KBM-7 (cell line): ENCODE results near the gene AHRR.
"Not testable (repeated sequence)": the region's sequence is repeated elsewhere in the genome, so short reads cannot be mapped to it uniquely, and the experiment has no call there.

Experiments used
- DNase-seq: peaks from one replicate; pipeline ENCODE4 v3.0.0-alpha.2; 2015
- in situ Hi-C: fragments of 300-500 bp; cut with MboI; formaldehyde crosslinking; loops from 2 replicates; pipeline ENCODE4 v1.14.3; 2020; ENCODE audit warnings: low sequenced_read_pairs, low pct_unique_long_range_greater_than_20kb, mixed read lengths

AHRR gene

DNA sequence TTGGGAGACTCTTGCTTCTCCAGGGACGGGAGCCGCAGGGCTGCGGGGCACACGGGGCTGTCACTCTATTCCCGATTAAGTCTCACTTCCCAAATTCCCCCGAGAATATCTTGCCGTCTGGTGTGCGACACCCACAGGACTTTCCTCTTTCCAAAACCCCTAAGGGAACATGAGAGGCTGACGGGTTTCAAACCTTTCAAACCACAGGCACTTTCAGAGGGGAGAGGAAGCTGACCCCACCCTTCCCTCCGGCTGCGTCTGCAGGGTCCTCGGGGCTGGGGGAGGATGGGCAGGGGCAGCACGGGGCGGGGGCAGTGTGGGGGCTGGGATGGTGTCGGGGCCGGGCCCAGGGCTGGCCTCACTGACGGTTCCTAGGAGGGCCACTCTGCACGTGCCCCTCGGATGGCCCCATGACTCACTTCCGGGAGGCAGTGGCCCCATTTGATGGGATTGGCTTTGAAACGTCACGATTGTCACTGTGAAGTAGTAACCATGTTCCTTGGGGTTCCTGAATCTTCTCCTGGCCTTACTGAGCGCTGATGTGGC, 164.5 kb downstream of the AHRR start:
- DNase-seq: no peak
- in situ Hi-C loops: no loop called here

DNA sequence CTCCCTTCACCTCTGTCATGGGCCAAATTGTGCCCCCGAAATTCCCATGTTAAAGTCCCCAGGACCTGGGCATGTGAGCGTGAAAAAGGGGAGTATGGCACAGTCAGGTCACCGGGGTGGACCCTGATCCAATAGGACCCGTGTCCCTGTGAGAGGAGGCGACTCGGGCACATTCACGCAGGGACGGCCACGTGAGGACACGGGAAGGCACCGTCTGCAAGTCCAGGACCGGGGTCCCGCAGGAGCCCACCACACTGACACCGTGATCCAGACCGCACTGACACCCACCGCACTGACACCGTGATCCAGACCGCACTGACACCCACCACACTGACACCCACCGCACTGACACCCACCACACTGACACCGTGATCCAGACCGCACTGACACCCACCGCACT, 165.1 kb downstream of the AHRR start:
- in situ Hi-C loops, DNase-seq: not testable (repeated sequence)
